Measurements from ENCODE around the gene PPP1R13L. TPM values are rescaled to one million over a fixed set of nuclear protein-coding genes. Genes with fewer than 3 reads are reported as not detected.

The PPP1R13L gene
- total RNA-seq, 1 experiment from 2014 or later, result 3.2 TPM

GRCh38 chr19:45354241-45354842, 50.5 kb downstream of the PPP1R13L start:
- DNase-seq, result no peak
- Histone ChIP-seq H3K27me3 (no peaks in the 10 kb centered on the region), H3K4me3 (no peak overlapping the region), H3K9me3 (replicated peaks) (no peaks in the 10 kb centered on the region), H3K27ac (no peak overlapping the region), H3K4me1 (no peaks in the 10 kb centered on the region), H3K36me3 (peaks cover 25% of the 10 kb centered on the region)

GRCh38 chr19:45352914-45353796, 51.7 kb downstream of the PPP1R13L start:
- Histone ChIP-seq H3K36me3 (peaks cover 25% of the 10 kb centered on the region), H3K27me3 (no peaks in the 10 kb centered on the region), H3K27ac (no peak overlapping the region), H3K4me1 (no peaks in the 10 kb centered on the region), H3K9me3 (replicated peaks) (no peaks in the 10 kb centered on the region), H3K4me3 (no peak overlapping the region)
- DNase-seq, result peak in 1 of 2 experiments; percentile 31

GRCh38 chr19:45352471-45352870, 52.4 kb downstream of the PPP1R13L start:
- Histone ChIP-seq H3K36me3 (peaks cover 25% of the 10 kb centered on the region), H3K4me1 (no peaks in the 10 kb centered on the region)

GRCh38 chr19:45352062-45352461, 52.8 kb downstream of the PPP1R13L start:
- Histone ChIP-seq H3K4me3 (no peak overlapping the region), H3K9me3 (replicated peaks) (no peaks in the 10 kb centered on the region), H3K4me1 (no peaks in the 10 kb centered on the region), H3K27ac (no peak overlapping the region), H3K27me3 (no peaks in the 10 kb centered on the region), H3K36me3 (peaks cover 24% of the 10 kb centered on the region)
- DNase-seq, result no peak

More at GRCh38 chr19:45352471-45352870, 52.4 kb downstream of the PPP1R13L start:
- no peak for DNase-seq
- H3K27ac ChIP-seq, result no peak overlapping the region
- H3K9me3 ChIP-seq (replicated peaks), result no peaks in the 10 kb centered on the region
- H3K4me3 ChIP-seq, result no peak overlapping the region
- no peaks in the 10 kb centered on the region for H3K27me3 ChIP-seq

- Histone ChIP-seq H3K36me3 (peaks cover 18% of the 10 kb centered on the region), H3K27me3 (no peaks in the 10 kb centered on the region), H3K4me1 (no peaks in the 10 kb centered on the region), H3K9me3 (replicated peaks) (no peaks in the 10 kb centered on the region), H3K4me3 (no peak overlapping the region), H3K27ac (no peak overlapping the region)
- no peak for DNase-seq
Measured at GRCh38 chr19:45351401-45351952, 53.4 kb downstream of the PPP1R13L start.

GRCh38 chr19:45350477-45351058, 54.3 kb downstream of the PPP1R13L start:
- Histone ChIP-seq H3K27me3 (no peaks in the 10 kb centered on the region), H3K4me3 (no peak overlapping the region), H3K9me3 (replicated peaks) (no peaks in the 10 kb centered on the region), H3K27ac (no peak overlapping the region), H3K36me3 (peaks cover 9% of the 10 kb centered on the region; the same call in 1 of the 2 replicates), H3K4me1 (no peaks in the 10 kb centered on the region)
- no peak for DNase-seq

GRCh38 chr19:45349430-45349941, 55.4 kb downstream of the PPP1R13L start:
- Histone ChIP-seq H3K27ac (no peak overlapping the region), H3K27me3 (0 out of 2 replicates have a peak, but pooled peaks cover 3% of the 10 kb centered on the region), H3K4me3 (no peak overlapping the region), H3K36me3 (peaks cover 3% of the 10 kb centered on the region; the same call in 1 of the 2 replicates), H3K4me1 (no peaks in the 10 kb centered on the region), H3K9me3 (replicated peaks) (no peaks in the 10 kb centered on the region)
- DNase-seq, result no peak

- no peak overlapping the region for H3K4me3 ChIP-seq
- DNase-seq, result no peak
- no peaks in the 10 kb centered on the region for H3K4me1 ChIP-seq
- 0 out of 2 replicates have a peak, but pooled peaks cover 3% of the 10 kb centered on the region for H3K27me3 ChIP-seq
- no peak overlapping the region for H3K27ac ChIP-seq
- peaks cover 3% of the 10 kb centered on the region; the same call in 1 of the 2 replicates for H3K36me3 ChIP-seq
- H3K9me3 ChIP-seq (replicated peaks), result no peaks in the 10 kb centered on the region
Measured at GRCh38 chr19:45349126-45349415, 55.8 kb downstream of the PPP1R13L start.

- H3K27me3 ChIP-seq, result 0 out of 2 replicates have a peak, but pooled peaks cover 3% of the 10 kb centered on the region
Measured at GRCh38 chr19:45348367-45349125, 56.3 kb downstream of the PPP1R13L start.

GRCh38 chr19:45347570-45348366, 57.1 kb downstream of the PPP1R13L start:
- Histone ChIP-seq H3K4me3 (no peak overlapping the region), H3K27me3 (0 out of 2 replicates have a peak, but pooled peaks cover 3% of the 10 kb centered on the region), H3K9me3 (replicated peaks) (no peaks in the 10 kb centered on the region), H3K36me3 (peaks cover 3% of the 10 kb centered on the region; the same call in 1 of the 2 replicates), H3K4me1 (no peaks in the 10 kb centered on the region), H3K27ac (no peak overlapping the region)
- DNase-seq, result no peak

More at GRCh38 chr19:45348367-45349125, 56.3 kb downstream of the PPP1R13L start:
- no peak for DNase-seq
- H3K27ac ChIP-seq, result no peak overlapping the region
- H3K9me3 ChIP-seq (replicated peaks), result no peaks in the 10 kb centered on the region
- H3K4me1 ChIP-seq, result no peaks in the 10 kb centered on the region
- H3K4me3 ChIP-seq, result no peak overlapping the region
- peaks cover 3% of the 10 kb centered on the region; the same call in 1 of the 2 replicates for H3K36me3 ChIP-seq

- Histone ChIP-seq H3K4me3 (no peak overlapping the region), H3K27me3 (0 out of 2 replicates have a peak, but pooled peaks cover 3% of the 10 kb centered on the region), H3K27ac (no peak overlapping the region), H3K36me3 (peaks cover 3% of the 10 kb centered on the region; the same call in 1 of the 2 replicates), H3K4me1 (no peaks in the 10 kb centered on the region), H3K9me3 (replicated peaks) (no peaks in the 10 kb centered on the region)
- DNase-seq, result no peak
Measured at GRCh38 chr19:45346449-45346848, 58.4 kb downstream of the PPP1R13L start.

GRCh38 chr19:45345506-45345860, 59.4 kb downstream of the PPP1R13L start:
- Histone ChIP-seq H3K9me3 (replicated peaks) (no peaks in the 10 kb centered on the region), H3K27ac (no peak overlapping the region), H3K27me3 (0 out of 2 replicates have a peak, but pooled peaks cover 3% of the 10 kb centered on the region), H3K4me1 (no peaks in the 10 kb centered on the region), H3K4me3 (no peak overlapping the region), H3K36me3 (no peaks in the 10 kb centered on the region)
- no peak for DNase-seq
